GM12878 (cell line): ENCODE measurements around the gene ZNF777. TPM values are rescaled to one million over a fixed set of nuclear protein-coding genes. Genes with fewer than 3 reads are reported as not detected.

Experiments
- ATAC-seq: fragments of 200-7000 bp; cut with Tn5 transposase; 3 replicates; pipeline ENCODE4 v1.9.1; 2020; ENCODE audit warnings: mild to moderate bottlenecking, moderate library complexity
- BruUV-seq: library from RNA; stranded (reverse); fragments of 400-500 nt; replicated peaks from 2 replicates; lab custom pipeline; 2021; lab: Mats Ljungman, UMichigan
- CTCF ChIA-PET: fragments of 300-600 bp; sonication (Branson Sonifier 250); formaldehyde crosslinking; extraction: SDS; loops from one replicate; lab custom pipeline; 2021; ENCODE audit warnings: inconsistent platforms; lab: Yijun Ruan, JAX
- POLR2A ChIA-PET: fragments of 350-600 bp; formaldehyde crosslinking; extraction: SDS; loops from one replicate; lab custom pipeline; 2021; ENCODE audit warnings: inconsistent platforms; lab: Charles Lee
- RAD21 ChIA-PET: fragments of 300-600 bp; sonication (Branson Sonifier 250); formaldehyde crosslinking; loops from one replicate; lab custom pipeline; 2023; ENCODE audit warnings: antibody characterized with exemption; ENCODE audit not compliant: unreplicated experiment; lab: Charles Lee
- SMC1A ChIA-PET: fragments of 300-600 bp; sonication (Branson Sonifier 250); formaldehyde crosslinking; loops from one replicate; lab custom pipeline; 2023; ENCODE audit not compliant: unreplicated experiment, uncharacterized antibody; lab: Charles Lee
- DNase-seq: peaks from one replicate; pipeline ENCODE4 v3.0.0-alpha.2; 2011; ENCODE audit warnings: low read depth, low spot score
- FAIRE-seq: peaks from 3 replicates; lab custom pipeline; 2011; peaks lifted over from hg19 to GRCh38; lab: Jason Lieb, UNC
- H2AFZ ChIP-seq: 2 replicates; pipeline ENCODE4 v1.6.0; 2011; ENCODE audit warnings: low read depth, low read length, control low read depth; ENCODE audit not compliant: control insufficient read depth
- H3K27ac ChIP-seq: 2 replicates; pipeline ENCODE4 v1.5.1; 2011; ENCODE audit warnings: control low read depth; ENCODE audit not compliant: control insufficient read depth, insufficient read depth
- H3K27me3 ChIP-seq, 2 experiments: replicated peaks in 1 of 2; 2 replicates each; pipeline versions ENCODE4 v1.6.0 to v1.6.1; 2011; ENCODE audit warnings: low read length in 1 of 2; ENCODE audit not compliant: control insufficient read depth in 2 of 2, insufficient read depth in 2 of 2
- H3K36me3 ChIP-seq, 2 experiments: 2 replicates each; pipeline ENCODE4 v1.5.1; 2011; ENCODE audit warnings: low read length in 1 of 2; ENCODE audit not compliant: control insufficient read depth in 2 of 2, insufficient read depth in 2 of 2
- H3K4me1 ChIP-seq: 2 replicates; pipeline ENCODE4 v1.6.1; 2011; ENCODE audit warnings: mild to moderate bottlenecking, low read length, moderate library complexity, mixed read lengths; ENCODE audit not compliant: control insufficient read depth, insufficient read depth
- H3K4me2 ChIP-seq: 2 replicates; pipeline ENCODE4 v1.6.0; 2011; ENCODE audit warnings: control low read depth; ENCODE audit not compliant: control insufficient read depth, insufficient read depth
- H3K4me3 ChIP-seq: fragments of 200-600 bp; sonication (generic); 2 replicates; pipeline ENCODE4 v1.5.1; 2016
- H3K79me2 ChIP-seq: 2 replicates; pipeline ENCODE4 v1.6.0; 2011; ENCODE audit warnings: low read length; ENCODE audit not compliant: control insufficient read depth, insufficient read depth
- H3K9ac ChIP-seq: 2 replicates; pipeline ENCODE4 v1.8.0; 2011; ENCODE audit warnings: low read length, control low read depth, mixed read lengths; ENCODE audit not compliant: control insufficient read depth, insufficient read depth
- H3K9me3 ChIP-seq: replicated peaks from 3 replicates; pipeline ENCODE4 v1.5.1; 2011; ENCODE audit warnings: mild to moderate bottlenecking, low read length; ENCODE audit not compliant: control insufficient read depth, insufficient read depth
- H4K20me1 ChIP-seq: 2 replicates; pipeline ENCODE4 v1.6.0; 2011; ENCODE audit not compliant: control insufficient read depth, insufficient read depth
- DPF2 ChIP-seq: fragments of 450-650 bp; IDR thresholded peaks from 2 replicates; pipeline ENCODE4 v1.6.1; 2017; ENCODE audit warnings: mild to moderate bottlenecking
- ELK1 ChIP-seq: IDR thresholded peaks from 2 replicates; pipeline ENCODE4 v1.6.1; 2012; ENCODE audit warnings: low read depth, low read length, improper control_type of control experiment
- FOXM1 ChIP-seq: IDR thresholded peaks from 2 replicates; pipeline ENCODE4 v1.6.1; 2012; ENCODE audit warnings: low read depth, mild to moderate bottlenecking, inconsistent platforms, low read length, moderate library complexity
- HCFC1 ChIP-seq: fragments of 150-350 bp; IDR thresholded peaks from 2 replicates; pipeline ENCODE4 v1.6.1; 2014; ENCODE audit warnings: low read length
- KAT2A ChIP-seq: conservative IDR thresholded peaks from 2 replicates; pipeline ENCODE4 v1.6.1; 2011; ENCODE audit warnings: low read depth, low read length; ENCODE audit not compliant: control insufficient read depth
- LARP7 ChIP-seq: fragments of 450-650 bp; IDR thresholded peaks from 2 replicates; pipeline ENCODE4 v1.6.1; 2017; ENCODE audit warnings: mild to moderate bottlenecking
- RAD21 ChIP-seq: IDR thresholded peaks from 2 replicates; pipeline ENCODE4 v1.6.1; 2011; ENCODE audit warnings: mild to moderate bottlenecking, low read depth, low read length, moderate library complexity; ENCODE audit not compliant: insufficient read depth
- SIX5 ChIP-seq: IDR thresholded peaks from 2 replicates; pipeline ENCODE4 v1.6.1; 2011; ENCODE audit warnings: mild to moderate bottlenecking, low read depth, low read length, moderate library complexity; ENCODE audit not compliant: severe bottlenecking
- SKIL ChIP-seq: fragments of 450-650 bp; IDR thresholded peaks from 2 replicates; pipeline ENCODE4 v1.6.1; 2017; ENCODE audit warnings: mild to moderate bottlenecking, low read depth, inconsistent platforms; ENCODE audit not compliant: poor library complexity, severe bottlenecking
- SMARCA5 ChIP-seq: fragments of 450-650 bp; IDR thresholded peaks from 2 replicates; pipeline ENCODE4 v1.6.1; 2017; ENCODE audit warnings: mild to moderate bottlenecking
- TCF3 ChIP-seq: IDR thresholded peaks from 2 replicates; pipeline ENCODE4 v1.6.1; 2012; ENCODE audit warnings: low read depth, mild to moderate bottlenecking, low read length, borderline replicate concordance; ENCODE audit not compliant: insufficient read depth
- YY1 ChIP-seq: IDR thresholded peaks from 2 replicates; pipeline ENCODE4 v1.6.1; 2011; ENCODE audit warnings: low read depth, mild to moderate bottlenecking, low read length
- ZNF217 ChIP-seq: fragments of 450-650 bp; IDR thresholded peaks from 2 replicates; pipeline ENCODE4 v1.6.1; 2017; ENCODE audit warnings: antibody characterized with exemption, mild to moderate bottlenecking
- ZZZ3 ChIP-seq: IDR thresholded peaks from 2 replicates; pipeline ENCODE4 v1.6.1; 2011; ENCODE audit warnings: low read depth; ENCODE audit not compliant: control insufficient read depth, insufficient read length
- WGBS: methylation state at CpG from one replicate; pipeline ENCODE4 v1.1.6; 2016; ENCODE audit warnings: low lambda C conversion rate; ENCODE audit not compliant: insufficient replicate concordance, insufficient coverage; ENCODE audit errors: missing lambda C conversion rate; 5-methylcytosine and 5-hydroxymethylcytosine counted together
- in situ Hi-C: fragments of 300-500 bp; cut with MboI; formaldehyde crosslinking; loops from 9 replicates; pipeline ENCODE4 v1.14.3; 2018; ENCODE audit warnings: mixed read lengths
- intact Hi-C: fragments of 100-400 bp; cut with micrococcal nuclease; formaldehyde crosslinking; loops from one replicate; pipeline ENCODE4 v1.14.2; 2022; ENCODE audit not compliant: unreplicated experiment
- polyA plus RNA-seq, 11 experiments: library from polyadenylated mRNA; depleted of rRNA in 4 of 11; unstranded in 6 of 11; stranded (reverse) in 5 of 11; fragments of >200 nt; fragmentation: Nextera tagmentation in 4 of 11; fragmentation: Illumina TruSeq in 1 of 11; extraction: Ambion mirVana in 4 of 11; extraction: Trizol in 1 of 11; gene quantifications; 1 replicate in 1 of 11; 2 replicates in 10 of 11; pipeline versions ENCODE4 v1.2.1 to v1.2.3, GENCODE V29; 2011 to 2016; ENCODE audit warnings: inconsistent platforms in 2 of 11, missing spikeins in 2 of 11, low read depth in 1 of 11
- total RNA-seq, 4 experiments: library from RNA; depleted of rRNA in 3 of 4; stranded (reverse); fragments of >200 nt in 3 of 4; fragmentation: Illumina TruSeq in 1 of 4; extraction: Trizol in 1 of 4; gene quantifications; 2 replicates each; pipeline versions ENCODE4 v1.2.1 to v1.2.3, GENCODE V29; 2013 to 2021
- TF ChIP-seq, protein P1 (sequence below): fragments of 450-650 bp; IDR thresholded peaks from 2 replicates; pipeline ENCODE4 v1.6.1; 2016; ENCODE audit warnings: mild to moderate bottlenecking, moderate library complexity, borderline replicate concordance

ZNF777 gene
- total and polyA plus RNA-seq, 10 of the 15 experiments (the other 5 are each of a cell fraction or from before 2014, with no cell fraction given): 0.03 to 16.0 (median 3.7) TPM

DNA sequence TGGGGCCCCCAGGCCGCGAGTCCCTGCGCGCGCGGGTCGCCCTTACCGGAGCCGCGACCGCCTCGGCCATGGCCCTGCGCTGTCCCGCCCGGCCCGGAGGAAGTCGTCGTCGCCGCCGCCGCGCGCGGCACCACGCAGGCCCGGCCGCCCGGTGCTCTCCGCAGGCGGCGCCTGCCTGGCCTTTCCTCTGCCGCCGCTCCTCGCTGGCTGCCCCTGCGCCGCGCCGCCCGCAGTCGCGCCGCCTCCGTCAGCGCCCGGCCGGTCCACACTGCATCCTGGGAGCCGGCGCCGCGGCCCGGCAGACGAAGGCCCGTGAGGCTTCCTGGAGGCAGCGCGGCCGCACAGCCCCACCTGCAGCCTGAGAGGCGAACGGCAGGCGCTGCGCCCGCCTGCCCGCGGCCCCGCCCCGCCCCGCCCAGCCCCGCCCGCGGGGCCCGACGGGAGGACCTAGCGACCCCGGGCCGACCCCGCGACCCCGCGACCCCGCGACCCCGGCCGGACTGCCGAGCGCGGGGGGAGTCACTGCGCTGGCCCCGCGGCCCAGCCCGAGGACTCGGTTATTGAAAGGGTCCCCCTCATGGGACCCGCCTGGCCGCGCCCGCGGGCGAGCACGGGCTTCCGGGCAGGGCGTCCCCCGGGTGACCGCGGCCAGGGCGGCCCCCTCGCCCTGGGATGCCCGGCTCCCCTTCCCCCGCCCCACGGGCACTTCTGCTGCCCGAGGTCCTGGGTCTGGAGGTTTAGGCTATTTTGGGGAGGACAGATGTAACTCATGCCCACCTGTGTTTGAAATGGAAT lies 36.8 kb upstream of the ZNF777 start, which contains the start of gene ZNF746:
Gene ZNF746 (minus strand): TSS at position 343 of the 795 bp plus-strand sequence. CDS start 273 bp downstream, at position 70.
- intact Hi-C loops (loop anchor here (2.0 to 5.0 kb wide), 5 partner anchors 37 to 185 kb away; partner anchors contain the start of gene ZNF777), in situ Hi-C loops (no loop called here)
- peak within 1 kb of the TSS; percentile 67 for H3K27ac ChIP-seq
- peak within 1 kb of the TSS; percentile 88 for H2AFZ ChIP-seq
- H4K20me1 ChIP-seq: no peaks in the 10 kb centered on the region
- BruUV-seq: no TSS peak
- H3K4me1 ChIP-seq: peaks cover 14% of the 10 kb centered on the region
- H3K27me3 ChIP-seq: no peaks in the 10 kb centered on the region
- WGBS: under 1% methylated on average over 64 of the region's 109 CpGs
- ChIA-PET RAD21 (no interaction called here), CTCF (no interaction called here), POLR2A (interaction anchor here (0.5 kb wide), 1 partner anchor 269 kb away, joined by 5 read pairs; no protein-coding TSS in a partner anchor), SMC1A (no interaction called here)
- no peaks in the 10 kb centered on the region for H3K9me3 ChIP-seq
- peak within 1 kb of the TSS; percentile 89 for H3K9ac ChIP-seq
- peak within 1 kb of the TSS; percentile 87 for H3K4me3 ChIP-seq
- peak within 1 kb of the TSS; percentile 72 for H3K4me2 ChIP-seq
- peak; percentile 93 for ATAC-seq
- peaks cover 4 to 6% of the 10 kb centered on the region in 2 experiments; a peak in 3 of 4 replicates for H3K36me3 ChIP-seq
- peaks cover 26% of the 10 kb centered on the region for H3K79me2 ChIP-seq
- DNase-seq: peak; percentile 11
- FAIRE-seq: no peak
- no peak for TF ChIP-seq FOXM1
- TF ChIP-seq RAD21: peak; percentile 59
- TF ChIP-seq TCF3: 0 out of 2 replicates have a peak, but pooled peaks have one; percentile 7
- no peak for TF ChIP-seq SKIL
- 0 out of 2 replicates have a peak, but pooled peaks have one; percentile 32 for TF ChIP-seq ZNF217
- no peak for TF ChIP-seq ZZZ3
- TF ChIP-seq DPF2: peak; percentile 52; the same call in 1 of the 2 replicates
- TF ChIP-seq SIX5: no peak
- peak; percentile 81 for TF ChIP-seq YY1
- TF ChIP-seq LARP7: peak; percentile 94
- no peak for TF ChIP-seq KAT2A
- peak; percentile 100 for TF ChIP-seq SMARCA5
- TF ChIP-seq ELK1: no peak
- TF ChIP-seq HCFC1: peak; percentile 40; the same call in 1 of the 2 replicates
- TF ChIP-seq, protein P1, sequence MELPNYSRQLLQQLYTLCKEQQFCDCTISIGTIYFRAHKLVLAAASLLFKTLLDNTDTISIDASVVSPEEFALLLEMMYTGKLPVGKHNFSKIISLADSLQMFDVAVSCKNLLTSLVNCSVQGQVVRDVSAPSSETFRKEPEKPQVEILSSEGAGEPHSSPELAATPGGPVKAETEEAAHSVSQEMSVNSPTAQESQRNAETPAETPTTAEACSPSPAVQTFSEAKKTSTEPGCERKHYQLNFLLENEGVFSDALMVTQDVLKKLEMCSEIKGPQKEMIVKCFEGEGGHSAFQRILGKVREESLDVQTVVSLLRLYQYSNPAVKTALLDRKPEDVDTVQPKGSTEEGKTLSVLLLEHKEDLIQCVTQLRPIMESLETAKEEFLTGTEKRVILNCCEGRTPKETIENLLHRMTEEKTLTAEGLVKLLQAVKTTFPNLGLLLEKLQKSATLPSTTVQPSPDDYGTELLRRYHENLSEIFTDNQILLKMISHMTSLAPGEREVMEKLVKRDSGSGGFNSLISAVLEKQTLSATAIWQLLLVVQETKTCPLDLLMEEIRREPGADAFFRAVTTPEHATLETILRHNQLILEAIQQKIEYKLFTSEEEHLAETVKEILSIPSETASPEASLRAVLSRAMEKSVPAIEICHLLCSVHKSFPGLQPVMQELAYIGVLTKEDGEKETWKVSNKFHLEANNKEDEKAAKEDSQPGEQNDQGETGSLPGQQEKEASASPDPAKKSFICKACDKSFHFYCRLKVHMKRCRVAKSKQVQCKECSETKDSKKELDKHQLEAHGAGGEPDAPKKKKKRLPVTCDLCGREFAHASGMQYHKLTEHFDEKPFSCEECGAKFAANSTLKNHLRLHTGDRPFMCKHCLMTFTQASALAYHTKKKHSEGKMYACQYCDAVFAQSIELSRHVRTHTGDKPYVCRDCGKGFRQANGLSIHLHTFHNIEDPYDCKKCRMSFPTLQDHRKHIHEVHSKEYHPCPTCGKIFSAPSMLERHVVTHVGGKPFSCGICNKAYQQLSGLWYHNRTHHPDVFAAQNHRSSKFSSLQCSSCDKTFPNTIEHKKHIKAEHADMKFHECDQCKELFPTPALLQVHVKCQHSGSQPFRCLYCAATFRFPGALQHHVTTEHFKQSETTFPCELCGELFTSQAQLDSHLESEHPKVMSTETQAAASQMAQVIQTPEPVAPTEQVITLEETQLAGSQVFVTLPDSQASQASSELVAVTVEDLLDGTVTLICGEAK: no peak
